Uterus (tissue), 2 donors: ENCODE data around the gene GALNT7.

Experiments used
- POLR2A ChIP-seq, 2 donors: fragments of 450-650 bp; IDR thresholded peaks; one replicate each; pipeline ENCODE4 v1.6.1; 2016; ENCODE audit warnings: antibody characterized with exemption in 2 of 2, mild to moderate bottlenecking in 1 of 2, moderate library complexity in 1 of 2
- TF ChIP-seq, protein P1 (sequence below), 4 experiments: fragments of 200-600 bp in 2 of 4; fragments of 450-650 bp in 2 of 4; sonication (generic) in 2 of 4; IDR thresholded peaks; one replicate each; pipeline ENCODE4 v1.5.1; 2016 to 2019; ENCODE audit warnings: antibody characterized with exemption in 4 of 4, mild to moderate bottlenecking in 2 of 4, moderate library complexity in 1 of 4

- TF ChIP-seq, protein P1, sequence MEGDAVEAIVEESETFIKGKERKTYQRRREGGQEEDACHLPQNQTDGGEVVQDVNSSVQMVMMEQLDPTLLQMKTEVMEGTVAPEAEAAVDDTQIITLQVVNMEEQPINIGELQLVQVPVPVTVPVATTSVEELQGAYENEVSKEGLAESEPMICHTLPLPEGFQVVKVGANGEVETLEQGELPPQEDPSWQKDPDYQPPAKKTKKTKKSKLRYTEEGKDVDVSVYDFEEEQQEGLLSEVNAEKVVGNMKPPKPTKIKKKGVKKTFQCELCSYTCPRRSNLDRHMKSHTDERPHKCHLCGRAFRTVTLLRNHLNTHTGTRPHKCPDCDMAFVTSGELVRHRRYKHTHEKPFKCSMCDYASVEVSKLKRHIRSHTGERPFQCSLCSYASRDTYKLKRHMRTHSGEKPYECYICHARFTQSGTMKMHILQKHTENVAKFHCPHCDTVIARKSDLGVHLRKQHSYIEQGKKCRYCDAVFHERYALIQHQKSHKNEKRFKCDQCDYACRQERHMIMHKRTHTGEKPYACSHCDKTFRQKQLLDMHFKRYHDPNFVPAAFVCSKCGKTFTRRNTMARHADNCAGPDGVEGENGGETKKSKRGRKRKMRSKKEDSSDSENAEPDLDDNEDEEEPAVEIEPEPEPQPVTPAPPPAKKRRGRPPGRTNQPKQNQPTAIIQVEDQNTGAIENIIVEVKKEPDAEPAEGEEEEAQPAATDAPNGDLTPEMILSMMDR (IDR thresholded peaks at IDR 0.05): no peak
- TF ChIP-seq POLR2A (IDR thresholded peaks at IDR 0.05): no peak
Observed at GRCh38 chr4:173282256-173282562, 113.6 kb downstream of the GALNT7 start.
